DMS79 treated with DMSO at 0.1 percent for 48 hours (cell line): ENCODE data around the gene CFAP43.
A peak's percentile ranks its signal among the peaks of the same experiment; 100 is the strongest.

Source experiments
- DNase-seq: peaks from one replicate; lab custom pipeline; 2025; lab: John Stamatoyannopoulos, UW

CFAP43 gene

GRCh38 chr10:104092749-104093148 is 139.4 kb downstream of the CFAP43 start:
- no peak for DNase-seq

GRCh38 chr10:104090611-104091010 is 141.6 kb downstream of the CFAP43 start:
- no peak for DNase-seq

GRCh38 chr10:104089621-104090020 is 142.5 kb downstream of the CFAP43 start:
- DNase-seq: no peak

GRCh38 chr10:104088239-104088638 is 143.9 kb downstream of the CFAP43 start:
- DNase-seq: no peak

- DNase-seq: no peak
These were observed 146.3 kb downstream of the CFAP43 start, which contains the start of gene COL17A1 for GRCh38 chr10:104085801-104086400. COL17A1 (minus strand) TSS chr10:104085880; CDS start chr10:104080673, 5,207 bp downstream.

GRCh38 chr10:104084482-104085142 is 147.6 kb downstream of the CFAP43 start:
- DNase-seq: no peak

- no peak for DNase-seq
These were observed 150.2 kb downstream of the CFAP43 start for GRCh38 chr10:104081998-104082397.

GRCh38 chr10:104080762-104081161 is 151.4 kb downstream of the CFAP43 start:
- peak; percentile 6 for DNase-seq
